ENCODE data around the gene HNRNPA3. TPM values are rescaled to one million over a fixed set of nuclear protein-coding genes. Genes with fewer than 3 reads are reported as not detected.
"Not testable (repeated sequence)": the region's sequence is repeated elsewhere in the genome, so short reads cannot be mapped to it uniquely, and the experiment has no call there.

Gene HNRNPA3
- polyA plus RNA-seq, 1 donor, result 304 TPM

- Histone ChIP-seq H3K9me3 (ENCODE audit: control insufficient read depth, low read depth, low read length) (no peaks in the 10 kb centered on the region), H3K4me3 (ENCODE audit: low read length) (peak overlapping the region; percentile 58), H3K36me3 (ENCODE audit: control insufficient read depth, insufficient read depth, low read length) (peaks cover 12% of the 10 kb centered on the region), H3K27me3 (ENCODE audit: control insufficient read depth, insufficient read depth, low read length) (no peaks in the 10 kb centered on the region), H3K27ac (ENCODE audit: low read length) (peak overlapping the region; percentile 94), H3K4me1 (ENCODE audit: control insufficient read depth, insufficient read depth, low read length) (peaks cover 10% of the 10 kb centered on the region)
- 71% methylated on average over 1 of the region's 7 CpGs for WGBS (ENCODE audit: insufficient coverage, low lambda C conversion rate)
- peak in 1 of 2 donors; percentile 55 for DNase-seq
These were observed 1.4 kb upstream of the HNRNPA3 start for GRCh38 chr2:177211169-177211568.

- DNase-seq, result no peak
- peaks cover 10% of the 10 kb centered on the region for H3K4me1 ChIP-seq (ENCODE audit: control insufficient read depth, insufficient read depth, low read length)
- H3K27ac ChIP-seq (ENCODE audit: low read length), result peak overlapping the region; percentile 94
- no CpG with 5 or more reads among the region's 6 CpGs for WGBS (ENCODE audit: insufficient coverage, low lambda C conversion rate)
- peak overlapping the region; percentile 58 for H3K4me3 ChIP-seq (ENCODE audit: low read length)
- H3K27me3 ChIP-seq (ENCODE audit: control insufficient read depth, insufficient read depth, low read length), result no peaks in the 10 kb centered on the region
- no peaks in the 10 kb centered on the region for H3K9me3 ChIP-seq (ENCODE audit: control insufficient read depth, low read depth, low read length)
- peaks cover 16% of the 10 kb centered on the region for H3K36me3 ChIP-seq (ENCODE audit: control insufficient read depth, insufficient read depth, low read length)
These were observed 953 bp upstream of the HNRNPA3 start for GRCh38 chr2:177211576-177212105.

GRCh38 chr2:177212891-177213856 lies 580 bp downstream of the HNRNPA3 start:
- Histone ChIP-seq H3K9me3 (ENCODE audit: control insufficient read depth, low read depth, low read length) (no peaks in the 10 kb centered on the region), H3K4me1 (ENCODE audit: control insufficient read depth, insufficient read depth, low read length) (peaks cover 10% of the 10 kb centered on the region), H3K27ac (ENCODE audit: low read length) (peak overlapping the region; percentile 99), H3K36me3 (ENCODE audit: control insufficient read depth, insufficient read depth, low read length) (peaks cover 32% of the 10 kb centered on the region), H3K4me3 (ENCODE audit: low read length) (peak overlapping the region; percentile 94), H3K27me3 (ENCODE audit: control insufficient read depth, insufficient read depth, low read length) (no peaks in the 10 kb centered on the region)
- DNase-seq, result peak; percentile 89 to 93
- WGBS (ENCODE audit: insufficient coverage, low lambda C conversion rate), result 0% methylated on average over 3 of the region's 74 CpGs

GRCh38 chr2:177217247-177217843 lies 4.8 kb downstream of the HNRNPA3 start:
- 60% methylated on average over 1 of the region's 5 CpGs for WGBS (ENCODE audit: insufficient coverage, low lambda C conversion rate)
- peaks cover 5% of the 10 kb centered on the region for H3K4me1 ChIP-seq (ENCODE audit: control insufficient read depth, insufficient read depth, low read length)
- no peak overlapping the region for H3K27ac ChIP-seq (ENCODE audit: low read length)
- DNase-seq, result no peak
- H3K36me3 ChIP-seq (ENCODE audit: control insufficient read depth, insufficient read depth, low read length), result peaks cover 53% of the 10 kb centered on the region
- H3K9me3 ChIP-seq (ENCODE audit: control insufficient read depth, low read depth, low read length), result no peaks in the 10 kb centered on the region
- no peaks in the 10 kb centered on the region for H3K27me3 ChIP-seq (ENCODE audit: control insufficient read depth, insufficient read depth, low read length)
- H3K4me3 ChIP-seq (ENCODE audit: low read length), result no peak overlapping the region

- not testable (repeated sequence) for H3K9me3 ChIP-seq (ENCODE audit: control insufficient read depth, low read depth, low read length); H3K4me1 ChIP-seq (ENCODE audit: control insufficient read depth, insufficient read depth, low read length); H3K4me3 ChIP-seq (ENCODE audit: low read length); H3K27me3 ChIP-seq (ENCODE audit: control insufficient read depth, insufficient read depth, low read length); H3K27ac ChIP-seq (ENCODE audit: low read length); DNase-seq
- peaks cover 63% of the 10 kb centered on the region for H3K36me3 ChIP-seq (ENCODE audit: control insufficient read depth, insufficient read depth, low read length)
- no CpG with 5 or more reads among the region's 2 CpGs for WGBS (ENCODE audit: insufficient coverage, low lambda C conversion rate)
These were observed 7.2 kb downstream of the HNRNPA3 start for GRCh38 chr2:177219787-177220186.

GRCh38 chr2:177221534-177221933 lies 8.9 kb downstream of the HNRNPA3 start:
- Histone ChIP-seq H3K4me1 (ENCODE audit: control insufficient read depth, insufficient read depth, low read length) (no peaks in the 10 kb centered on the region), H3K36me3 (ENCODE audit: control insufficient read depth, insufficient read depth, low read length) (peaks cover 48% of the 10 kb centered on the region), H3K27me3 (ENCODE audit: control insufficient read depth, insufficient read depth, low read length) (no peaks in the 10 kb centered on the region), H3K27ac (ENCODE audit: low read length) (no peak overlapping the region), H3K4me3 (ENCODE audit: low read length) (no peak overlapping the region), H3K9me3 (ENCODE audit: control insufficient read depth, low read depth, low read length) (no peaks in the 10 kb centered on the region)
- no peak for DNase-seq
- 100% methylated on average over 1 of the region's 3 CpGs for WGBS (ENCODE audit: insufficient coverage, low lambda C conversion rate)

GRCh38 chr2:177221970-177222369 lies 9.4 kb downstream of the HNRNPA3 start:
- peaks cover 44% of the 10 kb centered on the region for H3K36me3 ChIP-seq (ENCODE audit: control insufficient read depth, insufficient read depth, low read length)
- no peak overlapping the region for H3K27ac ChIP-seq (ENCODE audit: low read length)
- H3K4me1 ChIP-seq (ENCODE audit: control insufficient read depth, insufficient read depth, low read length), result no peaks in the 10 kb centered on the region
- H3K9me3 ChIP-seq (ENCODE audit: control insufficient read depth, low read depth, low read length), result no peaks in the 10 kb centered on the region
- H3K27me3 ChIP-seq (ENCODE audit: control insufficient read depth, insufficient read depth, low read length), result no peaks in the 10 kb centered on the region
- no peak overlapping the region for H3K4me3 ChIP-seq (ENCODE audit: low read length)
- no peak for DNase-seq
- WGBS (ENCODE audit: insufficient coverage, low lambda C conversion rate), result 90% methylated on average over 2 of the region's 3 CpGs

- not testable (repeated sequence) for H3K4me1 ChIP-seq (ENCODE audit: control insufficient read depth, insufficient read depth, low read length); H3K27ac ChIP-seq (ENCODE audit: low read length); H3K9me3 ChIP-seq (ENCODE audit: control insufficient read depth, low read depth, low read length); DNase-seq; H3K4me3 ChIP-seq (ENCODE audit: low read length); H3K27me3 ChIP-seq (ENCODE audit: control insufficient read depth, insufficient read depth, low read length)
- H3K36me3 ChIP-seq (ENCODE audit: control insufficient read depth, insufficient read depth, low read length), result peaks cover 31% of the 10 kb centered on the region
These were observed 10.8 kb downstream of the HNRNPA3 start for GRCh38 chr2:177223436-177223835.

- peaks cover 38% of the 10 kb centered on the region for H3K36me3 ChIP-seq (ENCODE audit: control insufficient read depth, insufficient read depth, low read length)
- no peaks in the 10 kb centered on the region for H3K9me3 ChIP-seq (ENCODE audit: control insufficient read depth, low read depth, low read length)
- 71% methylated on average over 2 of the region's 2 CpGs for WGBS (ENCODE audit: insufficient coverage, low lambda C conversion rate)
- H3K4me3 ChIP-seq (ENCODE audit: low read length), result no peak overlapping the region
- no peak overlapping the region for H3K27ac ChIP-seq (ENCODE audit: low read length)
- no peak for DNase-seq
- H3K27me3 ChIP-seq (ENCODE audit: control insufficient read depth, insufficient read depth, low read length), result no peaks in the 10 kb centered on the region
- H3K4me1 ChIP-seq (ENCODE audit: control insufficient read depth, insufficient read depth, low read length), result no peaks in the 10 kb centered on the region
These were observed 13.4 kb downstream of the HNRNPA3 start for GRCh38 chr2:177225965-177226360.

GRCh38 chr2:177229442-177230242 lies 17.0 kb downstream of the HNRNPA3 start:
- Histone ChIP-seq H3K9me3 (ENCODE audit: control insufficient read depth, low read depth, low read length) (no peaks in the 10 kb centered on the region), H3K4me1 (ENCODE audit: control insufficient read depth, insufficient read depth, low read length) (no peaks in the 10 kb centered on the region), H3K27ac (ENCODE audit: low read length) (no peak overlapping the region), H3K27me3 (ENCODE audit: control insufficient read depth, insufficient read depth, low read length) (no peaks in the 10 kb centered on the region), H3K36me3 (ENCODE audit: control insufficient read depth, insufficient read depth, low read length) (peaks cover 45% of the 10 kb centered on the region), H3K4me3 (ENCODE audit: low read length) (no peak overlapping the region)
- WGBS (ENCODE audit: insufficient coverage, low lambda C conversion rate), result no CpG with 5 or more reads among the region's 8 CpGs
- DNase-seq, result no peak
